ENCODE results near the gene PIGM. TPM values are rescaled to one million over a fixed set of nuclear protein-coding genes. Genes with fewer than 3 reads are reported as not detected.

Gene PIGM
- total RNA-seq, 4 donors from 2014 or later = 2.4 to 4.5 (median 3.6) TPM

DNA sequence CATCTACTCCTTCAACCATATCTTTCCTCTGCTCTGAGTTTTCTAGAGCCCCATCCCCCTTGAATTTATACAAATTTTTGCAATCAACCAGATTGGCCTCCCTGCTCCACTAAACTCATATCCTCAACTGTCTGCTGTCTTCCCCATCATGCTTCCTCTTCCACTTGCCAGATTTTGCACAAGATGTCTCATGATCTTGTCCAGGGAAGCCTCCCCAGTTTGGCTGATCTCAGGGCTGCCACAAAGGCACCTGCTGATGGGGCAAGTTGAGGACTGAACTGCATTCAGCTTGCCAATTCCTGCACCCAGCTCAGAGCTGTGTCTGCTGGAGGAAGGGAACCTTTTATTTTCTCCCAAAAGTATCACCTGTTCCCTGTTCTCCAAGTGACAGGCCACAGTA lies 45.7 kb upstream of the PIGM start:
- TF ChIP-seq POLR2A (IDR thresholded peaks at IDR 0.05) = no peak
- TF ChIP-seq, protein P1, sequence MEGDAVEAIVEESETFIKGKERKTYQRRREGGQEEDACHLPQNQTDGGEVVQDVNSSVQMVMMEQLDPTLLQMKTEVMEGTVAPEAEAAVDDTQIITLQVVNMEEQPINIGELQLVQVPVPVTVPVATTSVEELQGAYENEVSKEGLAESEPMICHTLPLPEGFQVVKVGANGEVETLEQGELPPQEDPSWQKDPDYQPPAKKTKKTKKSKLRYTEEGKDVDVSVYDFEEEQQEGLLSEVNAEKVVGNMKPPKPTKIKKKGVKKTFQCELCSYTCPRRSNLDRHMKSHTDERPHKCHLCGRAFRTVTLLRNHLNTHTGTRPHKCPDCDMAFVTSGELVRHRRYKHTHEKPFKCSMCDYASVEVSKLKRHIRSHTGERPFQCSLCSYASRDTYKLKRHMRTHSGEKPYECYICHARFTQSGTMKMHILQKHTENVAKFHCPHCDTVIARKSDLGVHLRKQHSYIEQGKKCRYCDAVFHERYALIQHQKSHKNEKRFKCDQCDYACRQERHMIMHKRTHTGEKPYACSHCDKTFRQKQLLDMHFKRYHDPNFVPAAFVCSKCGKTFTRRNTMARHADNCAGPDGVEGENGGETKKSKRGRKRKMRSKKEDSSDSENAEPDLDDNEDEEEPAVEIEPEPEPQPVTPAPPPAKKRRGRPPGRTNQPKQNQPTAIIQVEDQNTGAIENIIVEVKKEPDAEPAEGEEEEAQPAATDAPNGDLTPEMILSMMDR (IDR thresholded peaks at IDR 0.05) = no peak
- intact Hi-C loops (cut with DNase I; ENCODE audit: low total_unique reads) = no loop called here
- DNase-seq (ENCODE audit: low spot score in 2 of 2) = no peak
- no peak overlapping the region for H3K4me3 ChIP-seq (ENCODE audit: low read depth, poor library complexity, severe bottlenecking)

DNA sequence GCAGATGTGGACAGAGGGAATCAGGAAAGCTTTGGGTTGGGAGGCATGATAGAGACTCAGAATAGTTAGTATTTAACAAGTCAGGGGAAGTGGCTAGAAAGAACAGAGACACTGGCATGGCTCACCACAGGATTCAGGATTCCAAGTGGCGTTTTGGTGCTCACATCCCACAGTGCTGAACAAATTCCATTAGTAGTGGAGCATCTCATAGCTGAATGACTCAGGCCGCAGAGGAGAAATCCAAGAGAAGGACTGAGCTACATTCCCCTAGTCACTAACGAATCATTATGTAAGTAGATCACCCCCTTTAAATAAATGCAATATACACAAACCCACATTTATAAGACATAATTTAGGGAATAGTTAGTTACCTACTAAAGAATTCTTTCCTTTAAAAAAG lies 44.5 kb upstream of the PIGM start:
- intact Hi-C loops (cut with DNase I; ENCODE audit: low total_unique reads) = no loop called here
- TF ChIP-seq POLR2A (IDR thresholded peaks at IDR 0.05) = no peak
- TF ChIP-seq, protein P1 (IDR thresholded peaks at IDR 0.05) = no peak
- WGBS, 2 donors = 85% methylated on average over 3 of the region's 3 CpGs
- H3K4me3 ChIP-seq (ENCODE audit: low read depth, poor library complexity, severe bottlenecking) = no peak overlapping the region
- no peak for DNase-seq (ENCODE audit: low spot score in 2 of 2)

DNA sequence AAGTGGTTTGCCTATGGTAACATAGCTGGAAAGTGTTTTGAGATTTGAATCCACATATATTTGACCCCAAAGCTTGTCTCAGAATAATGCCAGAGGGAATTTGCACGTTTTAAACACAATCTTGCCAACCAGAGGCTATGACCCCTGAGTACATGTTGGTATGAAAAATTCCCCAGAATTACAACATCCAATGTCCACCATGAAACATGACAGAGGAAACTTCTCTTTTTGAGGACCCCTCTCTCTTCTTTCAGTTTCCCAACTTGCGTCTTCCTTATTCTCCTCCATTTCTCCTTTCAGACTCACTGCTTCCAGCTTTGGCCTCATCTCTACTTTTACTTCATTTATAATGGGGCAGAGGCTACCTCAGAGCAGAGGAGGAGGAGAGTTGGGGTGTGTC lies 44.0 kb upstream of the PIGM start:
- intact Hi-C loops (cut with DNase I; ENCODE audit: low total_unique reads) = no loop called here
- TF ChIP-seq, protein P1 (IDR thresholded peaks at IDR 0.05) = no peak
- H3K4me3 ChIP-seq (ENCODE audit: low read depth, poor library complexity, severe bottlenecking) = no peak overlapping the region
- no peak for DNase-seq (ENCODE audit: low spot score in 2 of 2)
- WGBS, 2 donors = 47 to 54% methylated on average over 2 of the region's 2 CpGs

DNA sequence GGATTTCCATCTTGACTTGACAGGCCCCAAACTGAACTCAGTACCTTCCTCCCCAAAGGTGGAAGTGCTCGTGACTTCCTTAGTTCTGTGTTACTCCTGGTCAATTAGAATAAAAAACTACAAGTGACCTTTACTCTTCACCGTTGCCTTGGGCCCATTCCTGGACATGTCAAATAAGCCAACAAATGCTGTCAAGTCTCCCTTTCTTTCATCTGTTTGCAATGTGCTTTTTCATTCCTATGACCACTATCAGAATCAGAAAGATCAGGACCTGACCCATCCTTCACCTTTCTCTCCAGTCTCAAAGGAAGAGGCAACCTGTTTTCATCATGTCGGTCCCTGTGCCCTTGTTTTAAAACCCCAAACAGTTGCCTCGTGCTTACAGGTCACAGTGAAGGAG lies 43.1 kb upstream of the PIGM start:
- intact Hi-C loops (cut with DNase I; ENCODE audit: low total_unique reads) = no loop called here
- no peak overlapping the region for H3K4me3 ChIP-seq (ENCODE audit: low read depth, poor library complexity, severe bottlenecking)
- 65 to 72% methylated on average over 4 of the region's 4 CpGs for WGBS, 2 donors
- DNase-seq (ENCODE audit: low spot score in 2 of 2) = no peak
- TF ChIP-seq, protein P1 (IDR thresholded peaks at IDR 0.05) = no peak
- no peak for TF ChIP-seq POLR2A (IDR thresholded peaks at IDR 0.05)

DNA sequence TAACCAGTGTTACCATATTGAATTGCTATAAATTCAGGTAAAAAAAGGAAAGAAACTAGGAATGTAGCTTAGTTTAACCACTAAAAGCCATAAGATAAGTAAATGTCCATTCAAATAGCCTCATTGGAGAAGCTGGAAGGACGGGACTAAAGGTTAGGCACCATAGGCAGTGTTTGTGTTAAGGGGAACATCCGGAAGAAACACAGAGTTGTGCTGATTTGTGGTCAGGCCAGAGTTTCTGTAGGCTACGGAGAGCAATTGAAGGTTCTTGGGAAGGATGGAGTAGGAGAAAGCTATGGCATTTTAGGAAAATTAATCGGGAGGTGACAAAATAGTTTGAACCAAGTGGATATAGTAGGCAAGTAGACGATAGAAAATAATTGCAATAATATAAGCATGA lies 39.5 kb upstream of the PIGM start:
- intact Hi-C loops (cut with DNase I; ENCODE audit: low total_unique reads) = no loop called here
- 87 to 89% methylated on average over 5 of the region's 5 CpGs for WGBS, 2 donors
- TF ChIP-seq POLR2A (IDR thresholded peaks at IDR 0.05) = no peak
- TF ChIP-seq, protein P1 (IDR thresholded peaks at IDR 0.05) = no peak
- no peak for DNase-seq (ENCODE audit: low spot score in 2 of 2)
- no peak overlapping the region for H3K4me3 ChIP-seq (ENCODE audit: low read depth, poor library complexity, severe bottlenecking)

All from lower leg skin (tissue), 4 donors.